ENCODE measurements around the gene CAPG. TPM values are rescaled to one million over a fixed set of nuclear protein-coding genes. Genes with fewer than 3 reads are reported as not detected.

The CAPG gene
- total and polyA plus RNA-seq, 10 of the 15 experiments (the other 5 are each of a cell fraction or from before 2014, with no cell fraction given): 26.3 to 192 (median 100) TPM

- TF ChIP-seq TBL1XR1 (IDR thresholded peaks at IDR 0.05; ENCODE audit: low read depth, low read length) (no peak), SREBF1 (IDR thresholded peaks at IDR 0.05; ENCODE audit: low read length) (peak; percentile 74)
These were observed 8.2 kb upstream of the CAPG start, which contains the start of gene SH2D6 (continued) for GRCh38 chr2:85418132-85419008.

- H3K36me3 ChIP-seq (ENCODE audit: control insufficient read depth in 2 of 2, insufficient read depth in 2 of 2, low read length in 1 of 2): no peaks in the 10 kb centered on the region
- no peaks in the 10 kb centered on the region for H3K27me3 ChIP-seq (replicated peaks in 1 of 2; ENCODE audit: control insufficient read depth in 2 of 2, insufficient read depth in 2 of 2, low read length in 1 of 2)
- in situ Hi-C loops (cut with MboI): no loop called here
- 44% methylated on average over 11 of the region's 12 CpGs for WGBS (ENCODE audit: insufficient coverage, insufficient replicate concordance, low lambda C conversion rate, missing lambda C conversion rate)
- no peak overlapping the region for H2AFZ ChIP-seq (ENCODE audit: control insufficient read depth, low read depth, low read length)
- no peaks in the 10 kb centered on the region for H4K20me1 ChIP-seq (ENCODE audit: control insufficient read depth, insufficient read depth)
- BruUV-seq (replicated peaks): no TSS peak
- intact Hi-C loops (cut with micrococcal nuclease; ENCODE audit: unreplicated experiment): no loop called here
- FAIRE-seq (no peak), DNase-seq (ENCODE audit: low read depth, low spot score) (no peak), ATAC-seq (no peak)
- ChIA-PET RAD21 (ENCODE audit: unreplicated experiment) (interaction anchor here (1.2 kb wide), 1 partner anchor 136 kb away, joined by 3 read pairs; no protein-coding TSS in a partner anchor), CTCF (interaction anchor here (0.9 to 1.4 kb wide), 2 partner anchors 134 to 135 kb away, joined by 3 to 5 read pairs; no protein-coding TSS in a partner anchor), POLR2A (interaction anchor here (1.0 to 2.0 kb wide), 4 partner anchors 121 to 416 kb away, joined by 3 to 6 read pairs (median 4); partner anchors contain the start of genes GGCX and MAT2A), SMC1A (ENCODE audit: uncharacterized antibody, unreplicated experiment) (no interaction called here)
- no peaks in the 10 kb centered on the region for H3K9me3 ChIP-seq (replicated peaks; ENCODE audit: control insufficient read depth, insufficient read depth, low read length)
- H3K27ac ChIP-seq (ENCODE audit: control insufficient read depth, insufficient read depth): no peak overlapping the region
- H3K4me2 ChIP-seq (ENCODE audit: control insufficient read depth, insufficient read depth): no peak overlapping the region
- H3K79me2 ChIP-seq (ENCODE audit: control insufficient read depth, insufficient read depth, low read length): peaks cover 4% of the 10 kb centered on the region
- no peak overlapping the region for H3K9ac ChIP-seq (ENCODE audit: control insufficient read depth, insufficient read depth, low read length)
- H3K4me1 ChIP-seq (ENCODE audit: control insufficient read depth, insufficient read depth, low read length): peaks cover 11% of the 10 kb centered on the region
- H3K4me3 ChIP-seq: no peak overlapping the region
- TF ChIP-seq CHD4 (IDR thresholded peaks at IDR 0.05) (no peak), ZBTB4 (CRISPR knock-in tag; IDR thresholded peaks at IDR 0.05) (no peak), PAX5 (IDR thresholded peaks at IDR 0.05; ENCODE audit: borderline replicate concordance, low read depth, low read length) (no peak), HDAC2 (IDR thresholded peaks at IDR 0.05) (no peak), FOXK2 (IDR thresholded peaks at IDR 0.05) (no peak), SMC3 (IDR thresholded peaks at IDR 0.05; ENCODE audit: borderline replicate concordance, low read length) (no peak), ZSCAN29 (IDR thresholded peaks at IDR 0.05) (no peak), PBX3 (IDR thresholded peaks at IDR 0.05; ENCODE audit: insufficient replicate concordance, low read depth, low read length) (no peak), EZH2 (IDR thresholded peaks at IDR 0.05; ENCODE audit: borderline replicate concordance, control insufficient read depth, low read depth, low read length) (no peak), YBX1 (IDR thresholded peaks at IDR 0.05) (no peak), USF1 (IDR thresholded peaks at IDR 0.05; ENCODE audit: borderline replicate concordance, extremely low read length, insufficient read depth, low read depth, low read length) (no peak)
These were observed 5.9 kb upstream of the CAPG start for GRCh38 chr2:85415980-85416650.
